NCI-H446 treated with DMSO at 0.1 percent for 48 hours (cell line): ENCODE measurements around the gene SLTM.
"Not testable (repeated sequence)": the region's sequence is repeated elsewhere in the genome, so short reads cannot be mapped to it uniquely, and the experiment has no call there.

Experiments used
- DNase-seq: peaks from one replicate; lab custom pipeline; 2025; lab: John Stamatoyannopoulos, UW

Gene SLTM

GRCh38 chr15:58926823-58927222, 6.7 kb downstream of the SLTM start:
- no peak for DNase-seq

GRCh38 chr15:58924327-58924726, 9.2 kb downstream of the SLTM start:
- no peak for DNase-seq

DNA sequence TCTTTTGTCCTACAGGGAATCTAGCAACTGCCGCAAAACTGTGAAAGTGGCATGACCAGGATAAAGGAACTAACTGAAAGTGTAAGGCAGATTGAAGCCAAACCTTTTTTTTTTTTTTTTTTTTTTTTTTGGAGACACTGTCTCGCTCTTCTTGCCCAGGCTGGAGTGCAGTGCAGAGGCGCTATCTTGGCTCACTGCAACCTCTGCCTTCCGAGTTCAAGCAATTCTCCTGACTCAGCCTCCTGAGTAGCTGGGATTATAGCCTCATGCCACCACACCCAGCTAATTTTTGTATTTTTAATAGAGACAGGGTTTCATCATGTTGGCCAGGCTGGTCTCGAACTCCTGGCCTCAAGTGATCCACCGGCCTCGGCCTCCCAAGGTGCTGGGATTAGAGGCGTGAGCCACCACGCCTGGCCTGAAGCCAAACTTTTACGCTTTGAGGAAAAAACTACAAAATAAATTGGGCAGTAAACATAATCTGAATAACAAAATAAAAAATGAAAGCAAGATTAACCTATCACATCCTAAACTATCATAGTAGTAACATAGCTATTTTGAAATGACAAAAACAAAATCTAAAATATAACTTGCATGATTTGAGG, 9.7 kb downstream of the SLTM start:
- DNase-seq: no peak

- no peak for DNase-seq
Measured at GRCh38 chr15:58923284-58923683, 10.2 kb downstream of the SLTM start.

DNA sequence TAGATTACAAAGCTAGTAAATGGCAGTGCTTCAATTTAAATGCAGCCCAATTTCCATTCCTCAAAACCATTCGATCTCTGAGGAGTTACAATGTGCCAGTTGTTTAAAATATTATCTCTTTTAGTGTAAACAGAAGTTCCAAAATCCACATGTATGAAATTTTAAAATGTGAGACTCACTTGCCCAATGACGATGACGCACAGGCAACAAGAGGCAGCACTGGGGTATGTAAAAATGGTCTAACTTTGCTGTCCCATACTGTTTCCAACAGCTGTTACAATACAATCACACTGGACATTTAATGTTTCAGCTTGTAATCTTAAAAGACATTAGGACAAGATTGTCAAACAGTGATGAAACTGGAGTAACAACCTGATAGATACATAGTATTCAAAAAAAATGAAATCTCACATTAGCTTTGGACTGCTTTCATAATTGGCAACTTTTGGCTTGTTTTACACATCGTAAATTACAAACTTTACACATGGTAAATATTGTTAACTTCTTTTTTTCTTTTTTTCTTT, 12.2 kb downstream of the SLTM start:
- DNase-seq: no peak

DNA sequence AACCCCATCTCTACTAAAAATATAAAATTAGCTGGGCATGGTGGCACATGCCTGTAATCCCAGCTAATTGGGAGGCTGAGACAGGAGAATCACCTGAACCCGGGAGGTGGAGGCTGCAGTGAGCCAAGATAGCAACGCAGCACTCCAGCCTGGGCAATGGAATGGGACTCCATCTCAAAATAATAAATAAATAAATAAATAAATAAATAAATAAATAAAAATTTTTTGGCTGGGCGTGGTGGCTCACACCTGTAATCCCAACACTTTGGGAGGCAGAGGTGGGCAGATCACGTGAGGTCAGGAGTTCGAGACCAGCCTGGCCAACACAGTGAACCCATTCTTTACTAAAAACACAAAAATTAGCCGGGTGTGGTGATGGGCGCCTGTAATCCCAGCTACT, 13.0 kb downstream of the SLTM start:
- not testable (repeated sequence) for DNase-seq

DNA sequence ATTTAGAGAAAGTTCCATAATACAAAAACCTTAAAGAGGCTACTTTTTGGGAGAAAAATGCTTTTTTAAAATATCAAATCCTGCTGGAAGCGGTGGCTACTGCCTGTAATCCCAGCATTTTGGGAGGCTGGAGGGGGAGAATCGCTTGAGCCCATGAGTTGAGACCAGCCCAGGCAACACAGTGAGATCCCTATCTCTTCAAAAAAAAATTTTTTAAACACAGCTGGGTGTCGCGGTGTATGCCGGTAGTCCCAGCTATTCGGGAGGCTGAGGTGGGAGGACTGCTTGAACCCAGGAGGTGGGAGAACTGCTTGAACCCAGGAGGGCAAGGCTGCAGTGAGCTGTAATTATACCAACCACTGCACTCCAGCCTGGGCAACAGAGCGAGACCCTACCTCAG, 14.2 kb downstream of the SLTM start:
- DNase-seq: no peak

GRCh38 chr15:58918239-58918638, 15.2 kb downstream of the SLTM start:
- DNase-seq: no peak

DNA sequence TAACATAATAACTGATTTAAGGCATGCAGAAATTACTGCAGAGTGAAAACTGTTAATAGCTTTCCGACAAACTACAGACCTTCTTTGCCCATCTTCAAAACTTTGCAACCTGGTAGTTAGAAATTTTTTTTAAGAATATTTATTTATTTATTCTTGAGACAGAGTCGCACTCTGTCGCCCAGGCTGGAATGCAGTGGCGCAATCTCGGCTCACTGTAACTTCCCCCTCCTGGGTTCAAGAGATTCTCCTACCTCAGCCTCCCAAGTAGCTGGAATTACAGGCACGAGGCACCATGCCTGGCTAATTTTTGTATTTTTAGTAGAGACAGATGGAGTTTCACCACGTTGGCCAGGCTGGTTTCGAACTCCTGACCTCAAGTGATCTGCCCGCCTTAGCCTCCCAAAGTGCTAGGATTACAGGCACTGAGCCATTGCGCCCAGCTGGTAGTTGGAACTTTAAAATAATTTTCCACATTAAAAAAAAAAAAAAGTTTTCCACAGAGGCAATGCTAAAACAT, 15.8 kb downstream of the SLTM start:
- DNase-seq: not testable (repeated sequence)

DNA sequence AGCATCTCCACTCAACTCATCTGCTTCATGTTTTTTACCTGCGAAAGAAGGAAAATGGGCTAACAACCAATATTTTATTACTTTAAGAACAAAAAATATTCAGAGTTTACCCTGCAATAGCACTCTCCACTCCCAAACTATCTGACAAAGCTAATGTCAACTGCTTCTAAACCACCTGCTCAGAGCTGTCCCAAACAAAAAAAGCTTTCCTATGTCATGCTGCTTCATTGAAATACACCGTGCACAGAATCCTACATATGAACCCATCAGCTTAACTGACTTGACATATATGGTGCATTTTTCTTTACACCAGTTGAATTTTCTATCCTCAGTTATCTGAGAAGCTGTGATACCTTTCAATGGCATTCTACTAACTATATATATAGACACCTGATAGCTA, 16.5 kb downstream of the SLTM start:
- no peak for DNase-seq

- DNase-seq: no peak
Measured at GRCh38 chr15:58910456-58910855, 23.0 kb downstream of the SLTM start.

GRCh38 chr15:58909616-58910015, 23.9 kb downstream of the SLTM start:
- no peak for DNase-seq

DNA sequence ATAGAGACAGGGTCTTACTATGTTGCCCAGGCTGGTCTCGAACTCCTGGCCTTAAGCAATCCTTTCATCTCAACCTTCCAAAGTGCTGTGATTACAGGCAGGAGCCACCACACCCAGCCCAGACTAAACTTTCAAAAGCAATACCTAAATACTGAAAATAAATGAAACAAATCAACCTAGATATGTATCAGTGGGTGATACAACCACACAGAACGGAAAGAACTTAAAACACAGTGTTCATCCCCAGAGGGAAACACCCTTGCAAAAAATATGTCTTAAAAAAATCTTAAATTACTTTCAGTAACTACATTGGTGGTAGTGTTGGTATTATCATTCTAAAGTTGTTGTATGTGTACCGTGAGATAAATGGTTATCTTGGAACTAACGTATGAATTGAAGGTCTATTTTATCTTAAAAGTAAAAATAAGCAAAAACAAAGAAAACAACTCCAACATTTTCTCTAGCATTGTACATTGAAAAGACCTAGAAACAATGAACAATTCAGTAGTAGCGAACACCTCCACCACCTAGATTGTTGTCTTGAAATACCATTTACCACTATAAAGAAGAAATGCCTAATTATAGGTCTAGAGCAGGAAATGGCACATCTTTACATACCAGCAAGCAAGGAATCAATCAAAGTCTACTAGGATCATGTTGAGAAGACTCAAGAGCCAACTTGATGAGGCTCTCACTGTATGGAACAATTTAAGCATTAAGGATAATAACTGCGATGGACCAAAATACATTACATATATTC, 24.7 kb downstream of the SLTM start:
- DNase-seq: no peak

GRCh38 chr15:58900631-58901030, 32.8 kb downstream of the SLTM start:
- no peak for DNase-seq

DNA sequence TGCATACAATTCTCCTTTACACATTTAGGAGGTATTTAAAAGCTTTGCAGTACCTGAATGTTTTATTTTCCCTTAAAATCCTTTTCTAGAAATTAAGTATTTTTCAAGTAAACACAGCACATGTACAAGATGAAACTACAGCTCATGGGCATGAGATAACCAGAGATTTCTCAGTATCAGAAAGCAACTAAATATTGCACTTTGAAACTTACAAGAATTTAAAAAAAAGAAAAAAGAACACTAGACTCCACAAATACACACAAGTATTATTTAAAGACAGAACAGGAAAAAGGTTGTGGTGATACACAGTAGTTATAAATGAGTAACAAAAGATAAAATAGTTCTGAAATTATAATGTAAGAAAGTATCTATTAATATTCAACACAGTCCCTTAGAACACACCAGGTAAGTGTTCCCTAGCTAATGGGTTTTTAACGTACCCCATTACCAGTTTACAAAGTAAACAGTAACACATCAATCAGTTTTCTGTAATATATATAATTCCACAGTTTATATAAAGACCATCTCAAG, 35.3 kb downstream of the SLTM start:
- DNase-seq: no peak

DNA sequence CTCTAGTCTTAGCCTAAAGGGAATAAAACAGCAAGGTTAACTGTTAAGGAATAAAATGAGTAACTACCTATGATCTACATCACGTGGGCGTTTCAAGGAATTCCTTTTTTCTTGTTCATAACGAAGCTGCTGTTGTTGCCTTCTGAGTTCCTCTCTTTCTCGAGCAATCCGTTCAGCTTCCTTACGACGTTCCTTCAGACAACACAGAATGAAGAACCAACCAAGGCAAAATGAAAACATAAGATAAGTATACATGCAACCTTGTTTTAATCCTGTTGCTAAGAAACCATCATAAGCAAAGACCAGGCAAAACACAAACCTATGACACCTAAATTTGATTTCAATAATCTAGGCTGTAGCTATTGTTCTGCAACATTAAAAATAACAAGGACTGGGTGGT, 44.1 kb downstream of the SLTM start:
- DNase-seq: no peak

DNA sequence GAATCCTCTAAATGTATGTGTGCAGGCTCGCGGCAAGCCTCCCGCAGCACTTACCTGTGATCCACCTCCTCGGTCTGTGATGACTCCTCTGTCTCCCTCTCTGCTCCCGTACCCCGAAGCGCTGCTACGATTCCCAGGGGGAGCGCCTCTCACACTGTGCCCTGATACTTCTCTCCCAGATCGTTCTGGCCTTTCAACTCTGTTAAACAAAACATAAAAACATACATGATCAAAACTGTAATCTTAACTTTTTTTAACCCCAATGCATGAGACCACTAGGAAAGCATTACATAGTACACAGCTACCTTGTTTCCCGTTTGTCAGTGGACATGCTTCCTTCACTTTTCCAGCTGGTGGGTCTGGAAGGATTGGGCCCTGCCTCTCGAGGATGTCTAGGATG, 46.6 kb downstream of the SLTM start:
- no peak for DNase-seq

GRCh38 chr15:58883926-58884325, 49.6 kb downstream of the SLTM start:
- not testable (repeated sequence) for DNase-seq

DNA sequence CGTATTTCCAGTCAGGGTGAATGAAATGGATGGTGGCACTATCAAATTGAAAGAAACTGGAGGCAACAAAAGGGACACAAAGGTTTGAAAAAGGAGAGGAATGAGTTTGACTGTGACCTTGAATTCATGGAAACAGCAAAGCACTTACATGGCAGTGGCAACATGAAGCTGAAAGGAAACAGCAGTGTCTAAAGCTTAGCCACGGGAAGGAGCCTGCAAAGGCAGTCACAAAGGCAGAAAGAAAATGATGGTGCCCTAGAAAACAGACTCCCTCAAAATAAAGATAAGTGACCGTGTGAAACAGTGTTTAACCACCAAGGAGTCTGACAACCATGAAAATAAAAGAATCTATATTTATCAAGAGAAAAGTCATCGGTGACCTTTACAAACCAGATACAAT, 51.2 kb downstream of the SLTM start:
- no peak for DNase-seq

DNA sequence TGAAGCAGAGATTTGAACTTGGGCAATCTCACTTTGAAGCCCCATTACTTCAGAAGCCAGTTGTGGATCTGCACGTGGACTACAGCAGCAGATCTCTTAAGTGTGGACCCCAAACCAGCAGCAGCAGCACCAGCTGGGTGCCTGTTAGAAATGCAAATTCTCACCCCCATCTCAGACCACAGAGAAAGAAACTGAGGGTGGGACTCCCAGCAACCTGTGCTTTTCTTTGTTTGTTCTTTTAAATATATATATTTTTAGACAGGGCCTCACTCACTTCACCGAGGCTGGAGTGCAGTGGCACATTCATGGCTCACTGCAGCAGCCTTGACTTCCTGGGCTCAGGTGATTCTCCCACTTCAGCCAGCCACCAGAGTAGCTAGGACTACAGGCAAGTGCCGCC, 53.2 kb downstream of the SLTM start:
- no peak for DNase-seq

DNA sequence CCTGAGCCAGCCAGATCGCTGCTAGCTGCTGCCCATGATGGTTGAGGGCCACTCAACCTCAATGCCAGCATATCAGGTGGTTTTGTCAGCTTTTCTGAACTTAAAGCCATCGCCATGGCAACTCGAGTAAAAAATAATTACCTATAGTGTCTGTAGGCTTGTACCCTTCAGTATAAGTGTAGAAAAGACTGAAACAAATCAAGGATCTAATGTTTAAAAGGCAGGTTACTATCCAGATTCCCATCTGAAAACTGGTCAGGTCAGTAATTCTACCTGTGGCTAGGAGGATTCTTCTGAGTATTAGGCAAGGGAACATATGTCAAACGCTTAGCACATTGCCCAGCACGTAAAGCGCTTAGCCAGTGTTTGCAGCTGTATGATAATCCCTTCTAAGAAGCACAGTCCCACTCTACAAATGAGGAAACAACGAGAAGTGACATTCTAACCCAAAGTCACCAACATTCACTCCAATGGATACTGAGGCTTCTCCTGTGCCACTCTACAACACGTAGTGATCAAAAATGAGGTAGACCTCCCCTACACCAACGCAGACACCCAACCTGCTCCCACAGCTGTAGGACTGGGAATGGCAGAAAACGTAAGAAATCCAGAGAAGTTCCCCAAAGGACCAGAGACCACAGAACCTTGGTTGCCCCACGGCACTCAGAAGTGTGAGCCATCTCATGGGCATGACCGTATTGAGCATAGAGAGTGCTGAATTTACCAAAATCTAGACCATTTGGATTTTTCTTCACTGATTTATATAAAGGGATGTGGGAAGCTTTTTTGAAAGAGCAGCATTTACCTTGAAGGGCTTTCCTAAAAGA, 55.3 kb downstream of the SLTM start:
- no peak for DNase-seq
